Measurements from ENCODE around the gene ANKIB1.

- TF ChIP-seq, protein P1, sequence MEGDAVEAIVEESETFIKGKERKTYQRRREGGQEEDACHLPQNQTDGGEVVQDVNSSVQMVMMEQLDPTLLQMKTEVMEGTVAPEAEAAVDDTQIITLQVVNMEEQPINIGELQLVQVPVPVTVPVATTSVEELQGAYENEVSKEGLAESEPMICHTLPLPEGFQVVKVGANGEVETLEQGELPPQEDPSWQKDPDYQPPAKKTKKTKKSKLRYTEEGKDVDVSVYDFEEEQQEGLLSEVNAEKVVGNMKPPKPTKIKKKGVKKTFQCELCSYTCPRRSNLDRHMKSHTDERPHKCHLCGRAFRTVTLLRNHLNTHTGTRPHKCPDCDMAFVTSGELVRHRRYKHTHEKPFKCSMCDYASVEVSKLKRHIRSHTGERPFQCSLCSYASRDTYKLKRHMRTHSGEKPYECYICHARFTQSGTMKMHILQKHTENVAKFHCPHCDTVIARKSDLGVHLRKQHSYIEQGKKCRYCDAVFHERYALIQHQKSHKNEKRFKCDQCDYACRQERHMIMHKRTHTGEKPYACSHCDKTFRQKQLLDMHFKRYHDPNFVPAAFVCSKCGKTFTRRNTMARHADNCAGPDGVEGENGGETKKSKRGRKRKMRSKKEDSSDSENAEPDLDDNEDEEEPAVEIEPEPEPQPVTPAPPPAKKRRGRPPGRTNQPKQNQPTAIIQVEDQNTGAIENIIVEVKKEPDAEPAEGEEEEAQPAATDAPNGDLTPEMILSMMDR (IDR thresholded peaks at IDR 0.05) = no peak
- no peak for TF ChIP-seq POLR2A (IDR thresholded peaks at IDR 0.05)
These were observed 129.2 kb downstream of the ANKIB1 start for GRCh38 chr7:92375013-92375412.
